HepG2 (cell line): ENCODE data around the gene MAP3K3. TPM values are rescaled to one million over a fixed set of nuclear protein-coding genes. Genes with fewer than 3 reads are reported as not detected.

ENCODE experiments used
- AGO2 ChIP-seq: fragments of 200-400 bp; formaldehyde crosslinking; optimal IDR thresholded peaks from 2 replicates; pipeline ENCODE3; 2017; ENCODE audit warnings: mild to moderate bottlenecking, low read depth, low read length, moderate library complexity
- CC2D1A ChIP-seq: sonication (generic); formaldehyde crosslinking; IDR thresholded peaks from 2 replicates; pipeline ENCODE4 v1.8.1; 2023; ENCODE audit warnings: mild to moderate bottlenecking, missing genetic modification reagents
- FOXP1 ChIP-seq, 2 experiments: fragments of 450-650 bp in 1 of 2; IDR thresholded peaks; 2 replicates each; pipeline ENCODE4 v1.6.1; 2017 to 2018; ENCODE audit warnings: antibody characterized with exemption in 1 of 2
- HIVEP1 ChIP-seq: sonication (generic); formaldehyde crosslinking; IDR thresholded peaks from 2 replicates; pipeline ENCODE4 v1.4.0; 2020; ENCODE audit warnings: mild to moderate bottlenecking, missing genetic modification reagents
- KLF6 ChIP-seq: IDR thresholded peaks from 2 replicates; pipeline ENCODE4 v1.8.0; 2016; ENCODE audit warnings: missing biosample characterization, missing genetic modification reagents
- PAX8 ChIP-seq: sonication (generic); formaldehyde crosslinking; IDR thresholded peaks from 2 replicates; pipeline ENCODE4 v1.8.0; 2022; ENCODE audit warnings: mild to moderate bottlenecking, missing genetic modification reagents, borderline replicate concordance
- PHF21A ChIP-seq: sonication (generic); formaldehyde crosslinking; IDR thresholded peaks from 2 replicates; pipeline ENCODE4 v1.5.0; 2020; ENCODE audit warnings: mild to moderate bottlenecking, missing genetic modification reagents
- POLR2A ChIP-seq, 2 experiments: IDR thresholded peaks; 2 replicates each; pipeline ENCODE4 v1.6.1; 2011; ENCODE audit warnings: low read depth in 2 of 2, low read length in 2 of 2, mild to moderate bottlenecking in 1 of 2, moderate library complexity in 1 of 2; ENCODE audit not compliant: insufficient read depth in 1 of 2
- SOX6 ChIP-seq, 2 experiments: fragments of 450-650 bp in 1 of 2; sonication (generic) in 1 of 2; formaldehyde crosslinking in 1 of 2; IDR thresholded peaks; 2 replicates each; pipeline versions ENCODE4 v1.4.0 to v1.6.1; 2017 to 2020; ENCODE audit warnings: antibody characterized with exemption in 1 of 2, mild to moderate bottlenecking in 1 of 2, missing genetic modification reagents in 1 of 2
- SP4 ChIP-seq: sonication (generic); formaldehyde crosslinking; IDR thresholded peaks from 2 replicates; pipeline ENCODE4 v1.8.1; 2023; ENCODE audit warnings: mild to moderate bottlenecking, missing genetic modification reagents
- ZFP37 ChIP-seq: sonication (generic); formaldehyde crosslinking; IDR thresholded peaks from 2 replicates; pipeline ENCODE4 v1.4.0; 2020; ENCODE audit warnings: missing genetic modification reagents, borderline replicate concordance
- ZFP90 ChIP-seq: sonication (generic); formaldehyde crosslinking; IDR thresholded peaks from 2 replicates; pipeline ENCODE4 v1.8.0; 2022; ENCODE audit warnings: missing genetic modification reagents, mild to moderate bottlenecking, inconsistent platforms, borderline replicate concordance
- ZIK1 ChIP-seq: sonication (generic); formaldehyde crosslinking; IDR thresholded peaks from 2 replicates; pipeline ENCODE4 v1.5.0; 2020; ENCODE audit warnings: mild to moderate bottlenecking, low read depth, missing genetic modification reagents, borderline replicate concordance
- ZMYM4 ChIP-seq: sonication (generic); formaldehyde crosslinking; IDR thresholded peaks from 2 replicates; pipeline ENCODE4 v1.8.1; 2023; ENCODE audit warnings: mild to moderate bottlenecking, missing genetic modification reagents
- ZNF232 ChIP-seq: sonication (generic); formaldehyde crosslinking; IDR thresholded peaks from 2 replicates; pipeline ENCODE4 v1.4.0; 2020; ENCODE audit warnings: missing genetic modification reagents, borderline replicate concordance
- ZNF24 ChIP-seq: fragments of 450-650 bp; IDR thresholded peaks from 2 replicates; pipeline ENCODE4 v1.6.1; 2017; ENCODE audit warnings: antibody characterized with exemption, mild to moderate bottlenecking
- ZNF260 ChIP-seq: sonication (generic); formaldehyde crosslinking; IDR thresholded peaks from 2 replicates; pipeline ENCODE4 v1.4.0; 2020; ENCODE audit warnings: missing genetic modification reagents, low read depth, mild to moderate bottlenecking, borderline replicate concordance
- ZNF3 ChIP-seq: IDR thresholded peaks from 2 replicates; pipeline ENCODE4 v1.7.0; 2017; ENCODE audit warnings: inconsistent platforms
- ZNF550 ChIP-seq: sonication (generic); formaldehyde crosslinking; IDR thresholded peaks from 2 replicates; pipeline ENCODE4 v1.4.0; 2020; ENCODE audit warnings: mild to moderate bottlenecking, missing genetic modification reagents, borderline replicate concordance
- ZNF567 ChIP-seq: sonication (generic); formaldehyde crosslinking; IDR thresholded peaks from 2 replicates; pipeline ENCODE4 v1.8.1; 2023; ENCODE audit warnings: mild to moderate bottlenecking, missing genetic modification reagents, borderline replicate concordance
- ZNF570 ChIP-seq: sonication (generic); formaldehyde crosslinking; IDR thresholded peaks from 2 replicates; pipeline ENCODE4 v1.4.0; 2020; ENCODE audit warnings: mild to moderate bottlenecking, missing genetic modification reagents, borderline replicate concordance
- ZNF790 ChIP-seq: sonication (generic); formaldehyde crosslinking; IDR thresholded peaks from 2 replicates; pipeline ENCODE4 v1.8.0; 2022; ENCODE audit warnings: missing genetic modification reagents, mild to moderate bottlenecking, borderline replicate concordance
- ZNF839 ChIP-seq: sonication (generic); formaldehyde crosslinking; IDR thresholded peaks from 2 replicates; pipeline ENCODE4 v1.4.0; 2020; ENCODE audit warnings: missing genetic modification reagents, mild to moderate bottlenecking, borderline replicate concordance
- ZNF879 ChIP-seq: sonication (generic); formaldehyde crosslinking; IDR thresholded peaks from 2 replicates; pipeline ENCODE4 v1.8.1; 2023; ENCODE audit warnings: missing genetic modification reagents
- ZSCAN30 ChIP-seq: sonication (generic); formaldehyde crosslinking; IDR thresholded peaks from 2 replicates; pipeline ENCODE4 v1.5.0; 2020; ENCODE audit warnings: mild to moderate bottlenecking, missing genetic modification reagents
- polyA plus RNA-seq, 8 experiments: library from polyadenylated mRNA; depleted of rRNA in 3 of 8; stranded (reverse) in 7 of 8; unstranded in 1 of 8; fragments of >200 nt; fragmentation: Illumina TruSeq in 4 of 8; extraction: Trizol in 4 of 8; gene quantifications; 2 replicates each; pipeline versions ENCODE4 v1.2.1 to v1.2.3, GENCODE V29; 2011 to 2016; ENCODE audit warnings: low read depth in 4 of 8, missing spikeins in 1 of 8, mixed read lengths in 1 of 8; ENCODE audit not compliant: insufficient read depth in 1 of 8
- total RNA-seq, 5 experiments: library from RNA; depleted of rRNA; stranded (reverse); fragments of >200 nt; fragmentation: Illumina TruSeq; extraction: Trizol; gene quantifications; 2 replicates each; pipeline ENCODE4 v1.2.3, GENCODE V29; 2016; ENCODE audit warnings: low read depth in 1 of 5
- TF ChIP-seq, protein P1 (sequence below): sonication (generic); formaldehyde crosslinking; IDR thresholded peaks from 2 replicates; pipeline ENCODE4 v1.8.1; 2022; ENCODE audit warnings: low read depth, mild to moderate bottlenecking, missing genetic modification reagents
- TF ChIP-seq, protein P2 (sequence below): sonication (generic); formaldehyde crosslinking; IDR thresholded peaks from 2 replicates; pipeline ENCODE4 v1.4.0; 2020; ENCODE audit warnings: missing genetic modification reagents

MAP3K3 gene
- total and polyA plus RNA-seq, 2 of the 13 experiments (the other 11 are each of a cell fraction or from before 2014, with no cell fraction given) = 17.7 to 21.8 TPM

DNA sequence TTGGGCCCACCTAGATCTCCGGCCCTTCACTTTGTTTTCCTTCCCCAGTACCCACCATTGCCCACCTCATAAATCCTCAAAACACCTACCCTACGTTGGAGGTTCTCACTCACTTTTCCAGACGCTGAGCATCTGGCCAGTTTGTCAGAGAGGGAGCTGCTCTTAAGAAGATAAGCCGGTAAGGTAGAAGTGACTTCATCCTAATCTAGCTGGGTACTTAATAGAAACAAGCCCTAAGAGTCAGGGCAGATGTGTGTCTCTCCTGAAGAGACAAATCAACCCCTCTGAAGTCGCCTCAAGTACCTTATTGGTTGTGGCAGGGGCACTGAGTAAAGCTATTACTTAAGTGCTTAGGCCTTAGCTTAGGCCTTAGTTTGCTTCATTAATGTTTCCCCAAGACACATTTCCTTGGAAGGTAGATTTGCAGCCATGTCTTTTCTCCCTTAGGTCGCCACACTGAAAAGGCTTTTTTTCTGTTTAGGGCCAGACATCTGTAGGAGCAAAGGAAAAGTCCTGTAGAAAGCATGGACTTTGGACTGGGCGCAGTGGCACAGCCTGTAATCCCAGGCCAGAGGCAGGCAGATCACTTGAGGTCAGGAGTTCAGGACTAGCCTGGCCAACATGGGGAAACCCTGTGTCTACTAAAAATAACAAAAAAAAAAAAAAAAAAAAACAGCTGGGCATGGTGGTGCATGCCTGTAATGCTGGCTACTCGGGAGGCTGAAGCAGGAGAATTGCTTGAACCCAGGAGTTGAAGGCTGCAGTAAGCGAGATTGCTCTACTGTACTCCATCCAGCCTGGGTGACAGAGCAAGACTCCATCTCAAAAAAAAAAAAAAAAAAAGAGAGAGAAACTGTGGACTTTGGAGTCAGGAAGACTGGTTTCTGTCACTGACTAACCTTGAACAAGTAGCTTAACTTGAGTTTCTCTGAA, 20.5 kb upstream of the MAP3K3 start (continued):
- TF ChIP-seq ZNF790 (CRISPR knock-in tag) = no peak
- TF ChIP-seq ZNF570 (CRISPR knock-in tag) = no peak
- TF ChIP-seq AGO2 = peak; percentile 11
- no peak for TF ChIP-seq PAX8 (CRISPR knock-in tag)
- no peak for TF ChIP-seq ZNF232
- TF ChIP-seq ZNF567 (CRISPR knock-in tag) = no peak
- no peak for TF ChIP-seq FOXP1 (IDR thresholded peaks at IDR 0.05)
- no peak for TF ChIP-seq FOXP1 (CRISPR knock-in tag; IDR thresholded peaks at IDR 0.05)
- TF ChIP-seq ZNF879 (CRISPR knock-in tag) = no peak
- TF ChIP-seq ZNF24 = no peak
- TF ChIP-seq ZNF550 (CRISPR knock-in tag) = no peak
- no peak for TF ChIP-seq ZNF260 (CRISPR knock-in tag)
- TF ChIP-seq ZSCAN30 (CRISPR knock-in tag) = no peak
- no peak for TF ChIP-seq SOX6 (IDR thresholded peaks at IDR 0.05)
- TF ChIP-seq SOX6 (CRISPR knock-in tag; IDR thresholded peaks at IDR 0.05) = no peak
- TF ChIP-seq, protein P1, sequence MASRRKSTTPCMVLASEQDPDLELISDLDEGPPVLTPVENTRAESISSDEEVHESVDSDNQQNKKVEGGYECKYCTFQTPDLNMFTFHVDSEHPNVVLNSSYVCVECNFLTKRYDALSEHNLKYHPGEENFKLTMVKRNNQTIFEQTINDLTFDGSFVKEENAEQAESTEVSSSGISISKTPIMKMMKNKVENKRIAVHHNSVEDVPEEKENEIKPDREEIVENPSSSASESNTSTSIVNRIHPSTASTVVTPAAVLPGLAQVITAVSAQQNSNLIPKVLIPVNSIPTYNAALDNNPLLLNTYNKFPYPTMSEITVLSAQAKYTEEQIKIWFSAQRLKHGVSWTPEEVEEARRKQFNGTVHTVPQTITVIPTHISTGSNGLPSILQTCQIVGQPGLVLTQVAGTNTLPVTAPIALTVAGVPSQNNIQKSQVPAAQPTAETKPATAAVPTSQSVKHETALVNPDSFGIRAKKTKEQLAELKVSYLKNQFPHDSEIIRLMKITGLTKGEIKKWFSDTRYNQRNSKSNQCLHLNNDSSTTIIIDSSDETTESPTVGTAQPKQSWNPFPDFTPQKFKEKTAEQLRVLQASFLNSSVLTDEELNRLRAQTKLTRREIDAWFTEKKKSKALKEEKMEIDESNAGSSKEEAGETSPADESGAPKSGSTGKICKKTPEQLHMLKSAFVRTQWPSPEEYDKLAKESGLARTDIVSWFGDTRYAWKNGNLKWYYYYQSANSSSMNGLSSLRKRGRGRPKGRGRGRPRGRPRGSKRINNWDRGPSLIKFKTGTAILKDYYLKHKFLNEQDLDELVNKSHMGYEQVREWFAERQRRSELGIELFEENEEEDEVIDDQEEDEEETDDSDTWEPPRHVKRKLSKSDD (CRISPR knock-in tag) = no peak
- TF ChIP-seq ZFP37 = no peak
- peak; percentile 41; the same call in 1 of the 2 replicates for TF ChIP-seq PHF21A (CRISPR knock-in tag)
- TF ChIP-seq ZIK1 = no peak
- TF ChIP-seq ZFP90 (CRISPR knock-in tag) = no peak
- TF ChIP-seq ZNF839 (CRISPR knock-in tag) = no peak
- TF ChIP-seq HIVEP1 (CRISPR knock-in tag) = no peak
- TF ChIP-seq ZNF3 (CRISPR knock-in tag) = no peak
- TF ChIP-seq ZMYM4 (CRISPR knock-in tag) = no peak
- peak in 1 of 2 experiments; percentile 21; a peak in 1 of 4 replicates for TF ChIP-seq POLR2A (IDR thresholded peaks at IDR 0.05; ENCODE audit: insufficient read depth in 1 of 2, low read depth in 2 of 2, low read length in 2 of 2)
- TF ChIP-seq SP4 (CRISPR knock-in tag) = no peak
- TF ChIP-seq, protein P2, sequence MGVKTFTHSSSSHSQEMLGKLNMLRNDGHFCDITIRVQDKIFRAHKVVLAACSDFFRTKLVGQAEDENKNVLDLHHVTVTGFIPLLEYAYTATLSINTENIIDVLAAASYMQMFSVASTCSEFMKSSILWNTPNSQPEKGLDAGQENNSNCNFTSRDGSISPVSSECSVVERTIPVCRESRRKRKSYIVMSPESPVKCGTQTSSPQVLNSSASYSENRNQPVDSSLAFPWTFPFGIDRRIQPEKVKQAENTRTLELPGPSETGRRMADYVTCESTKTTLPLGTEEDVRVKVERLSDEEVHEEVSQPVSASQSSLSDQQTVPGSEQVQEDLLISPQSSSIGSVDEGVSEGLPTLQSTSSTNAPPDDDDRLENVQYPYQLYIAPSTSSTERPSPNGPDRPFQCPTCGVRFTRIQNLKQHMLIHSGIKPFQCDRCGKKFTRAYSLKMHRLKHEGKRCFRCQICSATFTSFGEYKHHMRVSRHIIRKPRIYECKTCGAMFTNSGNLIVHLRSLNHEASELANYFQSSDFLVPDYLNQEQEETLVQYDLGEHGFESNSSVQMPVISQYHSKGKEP (CRISPR knock-in tag) = no peak
- no peak for TF ChIP-seq CC2D1A (CRISPR knock-in tag)
- no peak for TF ChIP-seq KLF6 (CRISPR knock-in tag)
